Activated CD4-positive, alpha-beta T cell treated with anti-CD3 and anti-CD28 coated beads, Interleukin-2, amount 10 ng/mL, durations not matched to agents 7 days and 5 days (primary cell): ENCODE results near the gene TUBB4B. TPM values are rescaled to one million over a fixed set of nuclear protein-coding genes. Genes with fewer than 3 reads are reported as not detected.

Experiments used
- CTCF ChIA-PET: fragments of 350-600 bp; sonication (Branson Sonifier 250); formaldehyde crosslinking; loops from one replicate; lab custom pipeline; 2021; ENCODE audit warnings: antibody characterized with exemption; lab: Charles Lee
- POLR2A ChIA-PET: fragments of 350-600 bp; sonication (Branson Sonifier 250); formaldehyde crosslinking; loops from one replicate; lab custom pipeline; 2021; ENCODE audit warnings: antibody characterized with exemption; lab: Charles Lee
- DNase-seq: peaks from one replicate; pipeline ENCODE4 v3.0.0-alpha.2; 2020
- H3K27ac Mint-ChIP-seq: one replicate; pipeline ENCODE4 v1.8.0; 2021; ENCODE audit warnings: mild to moderate bottlenecking, moderate library complexity, mixed read lengths
- H3K27me3 Mint-ChIP-seq: one replicate; pipeline ENCODE4 v1.8.0; 2021; ENCODE audit warnings: mixed read lengths
- H3K36me3 Mint-ChIP-seq: one replicate; pipeline ENCODE4 v1.8.0; 2021; ENCODE audit warnings: low read depth, mixed read lengths
- H3K4me1 Mint-ChIP-seq: one replicate; pipeline ENCODE4 v1.8.0; 2021; ENCODE audit warnings: mixed read lengths
- H3K4me3 Mint-ChIP-seq: one replicate; pipeline ENCODE4 v1.8.0; 2021; ENCODE audit warnings: mild to moderate bottlenecking, moderate library complexity, mixed read lengths
- H3K9me3 Mint-ChIP-seq: one replicate; pipeline ENCODE4 v1.8.0; 2021; ENCODE audit warnings: mixed read lengths
- total RNA-seq, 2 experiments: library from RNA; stranded (reverse); gene quantifications; one replicate each; pipeline ENCODE4 v1.2.3, GENCODE V29; 2021

The TUBB4B gene
- total RNA-seq, 2 experiments from 2014 or later = 355 to 382 TPM

DNA sequence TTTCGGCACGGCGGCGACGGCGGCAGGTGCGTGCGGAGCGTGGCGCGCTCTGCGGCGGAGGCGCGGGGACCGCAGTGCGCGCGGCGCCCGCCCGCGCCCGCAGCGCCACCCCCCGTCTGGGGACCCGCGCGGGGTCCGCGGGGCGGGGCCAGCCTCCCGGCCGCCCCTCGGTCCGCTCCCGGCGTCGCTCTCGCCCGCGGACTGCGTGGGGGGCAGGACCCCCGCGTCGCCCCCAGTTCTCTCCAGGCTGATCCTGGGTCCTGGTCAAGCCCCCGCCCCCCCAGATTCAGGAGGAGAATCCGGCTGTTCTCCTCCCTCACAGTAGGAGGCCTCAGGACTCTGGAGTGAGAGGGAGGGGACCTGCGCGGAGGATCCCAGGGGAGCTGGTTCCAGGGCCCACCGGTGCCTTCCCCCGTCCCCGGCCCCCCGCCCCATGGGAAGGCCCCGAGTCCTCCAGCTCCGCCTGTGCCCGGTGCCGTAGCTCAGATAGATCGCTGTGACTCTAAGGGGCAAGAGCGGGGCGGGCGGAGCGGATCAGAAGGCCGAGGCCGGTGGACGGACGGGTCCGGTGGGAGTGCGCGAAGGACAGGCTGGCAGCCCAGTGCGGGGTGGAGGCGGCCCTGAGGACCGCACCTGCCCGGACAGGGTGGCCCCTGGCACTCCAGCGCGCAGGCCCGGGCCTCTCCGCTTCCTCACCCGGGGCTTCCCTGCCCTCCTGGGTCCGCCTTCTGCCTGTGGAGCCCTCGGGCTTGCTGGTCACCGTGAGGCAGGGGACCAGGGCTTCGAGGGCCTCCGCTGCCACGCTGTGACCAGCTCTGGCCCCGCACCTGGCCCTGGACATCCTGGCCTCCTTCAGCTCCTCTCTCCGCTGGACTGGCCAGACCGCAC is 18.7 kb upstream of the TUBB4B start, which contains the start of gene RNF208:
Gene RNF208, minus strand, starts transcription at position 51 of the 888 bp plus-strand sequence. CDS start 1,028 bp downstream, outside the sequence.
- H3K4me3 Mint-ChIP-seq = peak within 1 kb of the TSS; percentile 73
- no peaks in the 10 kb centered on the region for H3K27me3 Mint-ChIP-seq
- ChIA-PET POLR2A (interaction anchor here (1.0 to 1.2 kb wide), 3 partner anchors 18 to 127 kb away, joined by 3 read pairs; partner anchors contain the start of genes TPRN and TUBB4B), CTCF (interaction anchor here (0.5 to 6.0 kb wide), 9 partner anchors 16 to 187 kb away, joined by 3 to 65 read pairs (median 3); partner anchors contain the start of gene TUBB4B)
- H3K4me1 Mint-ChIP-seq = peaks cover 18% of the 10 kb centered on the region
- H3K27ac Mint-ChIP-seq = peak within 1 kb of the TSS; percentile 84
- H3K9me3 Mint-ChIP-seq = no peaks in the 10 kb centered on the region
- DNase-seq = no peak
- H3K36me3 Mint-ChIP-seq = no peaks in the 10 kb centered on the region

- CTCF ChIA-PET = interaction anchor here (0.5 to 6.0 kb wide), 10 partner anchors 15 to 1127 kb away, joined by 3 to 65 read pairs (median 4); partner anchors contain the start of gene TUBB4B
- H3K4me1 Mint-ChIP-seq = peaks cover 21% of the 10 kb centered on the region
- H3K9me3 Mint-ChIP-seq = no peaks in the 10 kb centered on the region
- no peaks in the 10 kb centered on the region for H3K36me3 Mint-ChIP-seq
- H3K4me3 Mint-ChIP-seq = peak overlapping the region; percentile 73
- H3K27ac Mint-ChIP-seq = peak overlapping the region; percentile 84
- POLR2A ChIA-PET = interaction anchor here (1.0 to 1.2 kb wide), 3 partner anchors 17 to 128 kb away, joined by 3 read pairs; partner anchors contain the start of genes TPRN and TUBB4B
- H3K27me3 Mint-ChIP-seq = peaks cover 2% of the 10 kb centered on the region
- peak; percentile 99 for DNase-seq
Measured at GRCh38 chr9:137223078-137223970, 17.8 kb upstream of the TUBB4B start.

DNA sequence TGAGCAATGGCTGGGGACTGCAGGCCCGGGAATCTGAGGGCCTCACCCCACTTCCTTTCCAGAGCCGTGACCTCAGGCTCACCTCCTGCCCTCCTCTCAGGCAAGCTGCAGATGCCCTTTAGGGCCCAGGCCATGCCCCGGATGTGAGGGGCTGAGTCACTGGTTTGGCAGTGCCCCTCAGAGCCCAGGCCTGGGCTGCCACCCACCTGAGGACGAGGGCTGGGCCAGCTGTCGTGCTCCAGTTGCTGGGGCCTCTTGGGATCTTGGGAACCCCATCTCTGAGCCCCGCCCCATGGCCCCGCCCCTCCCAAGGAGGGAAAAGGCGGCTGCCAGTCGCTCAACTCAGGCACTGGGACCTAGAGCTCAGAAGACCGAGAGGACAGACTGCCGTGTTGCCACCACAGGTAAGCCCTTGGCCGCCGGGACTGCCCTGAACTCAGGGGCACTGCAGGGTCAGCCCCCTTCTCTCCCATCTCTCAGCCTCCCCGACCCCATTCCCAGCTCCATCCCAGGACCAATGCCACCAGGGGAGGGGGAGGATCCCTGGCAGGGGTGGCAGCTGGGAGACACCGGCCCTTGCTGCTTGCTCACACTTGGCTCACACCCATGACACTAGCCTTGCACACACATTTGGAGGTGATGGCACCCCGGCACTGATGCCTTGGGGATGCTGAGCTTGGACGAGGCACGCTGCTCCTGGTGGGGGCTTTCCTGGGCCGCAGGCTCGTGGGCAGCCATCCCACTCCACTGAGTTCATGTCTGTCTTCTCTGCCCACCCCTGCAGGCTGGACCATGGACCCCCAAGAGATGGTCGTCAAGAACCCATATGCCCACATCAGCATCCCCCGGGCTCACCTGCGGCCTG is 16.0 kb upstream of the TUBB4B start, which contains the start of gene CYSRT1:
Gene CYSRT1, plus strand, starts transcription at position 345 of the 865 bp plus-strand sequence. Its CDS starts 448 bp downstream, at position 793.
- H3K4me3 Mint-ChIP-seq = peak within 1 kb of the TSS; percentile 73
- H3K4me1 Mint-ChIP-seq = peaks cover 21% of the 10 kb centered on the region
- H3K27ac Mint-ChIP-seq = peak within 1 kb of the TSS; percentile 84
- CTCF ChIA-PET = interaction anchor here (0.9 to 6.0 kb wide), 4 partner anchors 13 to 129 kb away, joined by 3 to 65 read pairs (median 6); partner anchors contain the start of gene TUBB4B
- DNase-seq = peak; percentile 36
- H3K36me3 Mint-ChIP-seq = no peaks in the 10 kb centered on the region
- H3K27me3 Mint-ChIP-seq = peaks cover 2% of the 10 kb centered on the region
- POLR2A ChIA-PET = no interaction called here
- no peaks in the 10 kb centered on the region for H3K9me3 Mint-ChIP-seq

DNA sequence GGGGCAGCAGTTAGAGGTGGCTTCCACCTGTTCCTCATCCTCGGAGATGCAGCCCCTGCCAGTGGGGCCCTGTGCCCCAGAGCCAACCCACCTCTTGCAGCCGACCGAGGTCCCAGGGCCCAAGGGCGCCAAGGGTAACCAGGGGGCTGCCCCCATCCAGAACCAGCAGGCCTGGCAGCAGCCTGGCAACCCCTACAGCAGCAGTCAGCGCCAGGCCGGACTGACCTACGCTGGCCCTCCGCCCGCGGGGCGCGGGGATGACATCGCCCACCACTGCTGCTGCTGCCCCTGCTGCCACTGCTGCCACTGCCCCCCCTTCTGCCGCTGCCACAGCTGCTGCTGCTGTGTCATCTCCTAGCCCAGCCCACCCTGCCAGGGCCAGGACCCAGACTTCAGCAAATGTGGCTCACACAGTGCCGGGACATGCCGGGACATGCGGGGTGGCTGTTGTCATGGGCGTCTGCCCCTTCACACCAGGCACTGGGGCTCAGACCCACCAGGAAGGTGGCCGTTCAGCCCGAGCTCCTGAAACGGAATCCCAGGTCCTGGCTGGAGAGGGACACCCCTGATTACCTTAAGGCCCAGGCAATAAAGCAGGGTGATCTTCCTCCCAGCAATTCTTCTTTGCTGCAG is 15.3 kb upstream of the TUBB4B start:
- POLR2A ChIA-PET = no interaction called here
- H3K4me1 Mint-ChIP-seq = peaks cover 20% of the 10 kb centered on the region
- DNase-seq = no peak
- peaks cover 2% of the 10 kb centered on the region for H3K27me3 Mint-ChIP-seq
- H3K9me3 Mint-ChIP-seq = no peaks in the 10 kb centered on the region
- no peak overlapping the region for H3K4me3 Mint-ChIP-seq
- no peaks in the 10 kb centered on the region for H3K36me3 Mint-ChIP-seq
- peak overlapping the region; percentile 36 for H3K27ac Mint-ChIP-seq
- CTCF ChIA-PET = interaction anchor here (1.0 to 6.0 kb wide), 3 partner anchors 12 to 179 kb away, joined by 3 to 65 read pairs (median 3); partner anchors contain the start of gene TUBB4B

GRCh38 chr9:137226338-137227053 is 14.6 kb upstream of the TUBB4B start:
- Mint-ChIP-seq H3K9me3 (no peaks in the 10 kb centered on the region), H3K36me3 (no peaks in the 10 kb centered on the region), H3K27me3 (peaks cover 2% of the 10 kb centered on the region), H3K4me1 (peaks cover 19% of the 10 kb centered on the region), H3K4me3 (no peak overlapping the region), H3K27ac (peak overlapping the region; percentile 25)
- ChIA-PET CTCF (interaction anchor here (0.7 to 6.0 kb wide), 11 partner anchors 12 to 191 kb away, joined by 3 to 65 read pairs (median 4); partner anchors contain the start of genes TPRN and TUBB4B), POLR2A (no interaction called here)
- DNase-seq = no peak

DNA sequence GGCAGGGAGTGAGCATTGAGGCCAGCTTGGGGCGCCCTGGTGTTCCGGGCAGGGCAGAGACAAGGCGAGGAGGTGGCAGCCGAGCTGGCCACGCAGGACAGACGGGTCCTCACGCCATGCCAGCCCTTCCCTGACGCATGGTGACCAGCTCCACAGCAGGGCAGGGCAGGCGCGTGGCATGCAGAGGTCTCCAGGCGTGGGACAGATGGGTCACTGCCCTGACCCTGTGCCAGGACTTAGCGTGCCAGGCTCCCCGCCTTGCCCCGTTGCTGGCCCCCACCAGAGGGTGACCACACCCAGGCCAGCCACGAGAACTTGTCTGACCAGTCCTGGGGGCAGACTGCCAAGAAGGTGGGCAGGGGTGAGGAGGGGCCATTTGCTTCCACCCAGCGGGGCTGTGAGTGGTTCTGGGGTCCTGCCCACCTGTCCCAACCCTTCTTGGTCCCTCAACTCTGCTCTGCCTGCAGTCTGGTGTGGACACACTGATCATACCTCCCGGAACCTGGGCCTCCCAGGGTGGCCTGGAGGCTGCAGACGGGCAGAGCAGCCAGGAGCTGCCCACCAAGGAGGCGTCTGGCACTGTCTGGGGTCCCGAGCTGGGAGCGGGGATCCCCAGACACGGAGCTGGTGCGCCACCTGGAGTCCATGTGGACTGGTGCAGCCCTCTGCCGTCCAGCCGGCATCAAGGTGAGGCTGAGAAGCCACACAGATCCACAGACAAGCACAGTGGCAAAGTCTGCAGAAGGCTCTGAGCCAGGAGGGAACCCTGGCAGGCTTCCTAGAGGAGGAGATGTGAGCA is 13.8 kb upstream of the TUBB4B start, which contains the start of gene RNF224:
Gene RNF224, plus strand, starts transcription at position 449 of the 799 bp plus-strand sequence. CDS start 834 bp downstream, outside the sequence.
- Mint-ChIP-seq H3K4me1 (peaks cover 19% of the 10 kb centered on the region), H3K27ac (peak within 1 kb of the TSS; percentile 25), H3K4me3 (no peak within 1 kb of the TSS), H3K9me3 (no peaks in the 10 kb centered on the region), H3K27me3 (peaks cover 2% of the 10 kb centered on the region), H3K36me3 (no peaks in the 10 kb centered on the region)
- ChIA-PET POLR2A (no interaction called here), CTCF (interaction anchor here (0.6 to 6.0 kb wide), 18 partner anchors 11 to 210 kb away, joined by 3 to 65 read pairs (median 4); partner anchors contain the start of genes TPRN and TUBB4B)
- DNase-seq = peak; percentile 86

DNA sequence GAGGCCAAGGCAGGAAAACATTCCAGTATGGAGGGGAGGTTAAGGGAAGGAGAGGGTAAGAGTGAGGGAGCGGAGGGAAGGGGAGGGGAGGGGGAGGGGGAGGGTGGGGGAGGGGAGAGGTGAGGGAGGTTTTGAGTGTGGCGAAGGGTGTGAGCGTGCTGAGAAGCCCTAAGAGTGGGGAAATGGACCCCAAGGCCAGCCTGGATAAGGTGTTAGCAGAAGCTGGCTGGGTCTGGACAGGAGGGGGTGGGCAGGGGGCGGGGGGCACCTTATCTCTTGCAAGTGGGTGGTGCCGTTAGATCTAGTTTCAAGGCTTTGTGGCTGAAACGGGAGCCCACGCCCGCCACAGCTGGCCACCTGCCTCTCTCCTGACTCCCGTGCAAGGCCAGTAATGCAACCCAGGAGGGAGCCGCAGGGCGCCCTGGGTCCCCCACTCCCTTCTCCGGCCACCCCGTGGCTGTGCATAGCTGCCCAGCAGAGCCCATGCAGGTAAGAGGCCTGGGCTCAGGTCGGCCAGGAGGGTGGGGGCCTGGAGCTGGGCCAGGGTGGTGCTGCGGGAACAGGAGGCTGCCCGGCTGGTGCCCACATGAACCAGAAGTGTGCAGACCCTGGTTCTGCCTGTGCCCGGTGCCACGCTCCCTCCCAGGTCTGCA is 13.1 kb upstream of the TUBB4B start:
- Mint-ChIP-seq H3K27ac (no peak overlapping the region), H3K4me3 (no peak overlapping the region), H3K36me3 (no peaks in the 10 kb centered on the region), H3K27me3 (peaks cover 2% of the 10 kb centered on the region), H3K4me1 (peaks cover 16% of the 10 kb centered on the region), H3K9me3 (no peaks in the 10 kb centered on the region)
- ChIA-PET CTCF (interaction anchor here (0.7 to 6.0 kb wide), 12 partner anchors 10 to 209 kb away, joined by 3 to 65 read pairs (median 4); partner anchors contain the start of gene TUBB4B), POLR2A (no interaction called here)
- DNase-seq = no peak

GRCh38 chr9:137228506-137228967 is 12.6 kb upstream of the TUBB4B start:
- peaks cover 2% of the 10 kb centered on the region for H3K27me3 Mint-ChIP-seq
- no peak overlapping the region for H3K27ac Mint-ChIP-seq
- ChIA-PET POLR2A (no interaction called here), CTCF (interaction anchor here (1.0 to 2.4 kb wide), 3 partner anchors 113 to 158 kb away, joined by 3 to 7 read pairs (median 6); no protein-coding TSS in a partner anchor)
- no peaks in the 10 kb centered on the region for H3K36me3 Mint-ChIP-seq
- no peaks in the 10 kb centered on the region for H3K9me3 Mint-ChIP-seq
- no peak for DNase-seq
- peaks cover 14% of the 10 kb centered on the region for H3K4me1 Mint-ChIP-seq
- H3K4me3 Mint-ChIP-seq = no peak overlapping the region
